Skeletal muscle tissue (tissue), 4 donors: ENCODE results near the gene RNASEH2B. TPM values are rescaled to one million over a fixed set of nuclear protein-coding genes. Genes with fewer than 3 reads are reported as not detected.

Source experiments
- H3K27ac ChIP-seq: one replicate; pipeline ENCODE4 v1.7.0; 2013; ENCODE audit warnings: mild to moderate bottlenecking, low read depth, low read length, inconsistent platforms
- H3K27me3 ChIP-seq, 3 donors: one replicate each; pipeline ENCODE4 v1.7.0; 2013; ENCODE audit warnings: low read length in 3 of 3; ENCODE audit not compliant: control insufficient read depth in 3 of 3, insufficient read depth in 3 of 3
- H3K36me3 ChIP-seq, 3 donors: one replicate each; pipeline ENCODE4 v1.7.0; 2013; ENCODE audit warnings: low read length in 3 of 3; ENCODE audit not compliant: control insufficient read depth in 3 of 3, insufficient read depth in 3 of 3
- H3K4me1 ChIP-seq, 3 donors: one replicate each; pipeline ENCODE4 v1.7.0; 2013; ENCODE audit warnings: low read length in 3 of 3, mild to moderate bottlenecking in 3 of 3; ENCODE audit not compliant: control insufficient read depth in 3 of 3, insufficient read depth in 3 of 3
- H3K4me3 ChIP-seq, 3 donors: one replicate each; pipeline ENCODE4 v1.7.0; 2013; ENCODE audit warnings: low read length in 3 of 3
- H3K9ac ChIP-seq, 3 donors: one replicate each; pipeline ENCODE4 v1.7.0; 2013; ENCODE audit warnings: low read length in 3 of 3, mild to moderate bottlenecking in 3 of 3, moderate library complexity in 2 of 3, low read depth in 1 of 3
- H3K9me3 ChIP-seq, 3 donors: one replicate each; pipeline ENCODE4 v1.7.0; 2013; ENCODE audit warnings: low read length in 3 of 3; ENCODE audit not compliant: control insufficient read depth in 3 of 3
- total RNA-seq: library from RNA; depleted of rRNA; stranded (reverse); fragments of >200 nt; gene quantifications from one replicate; pipeline ENCODE4 v1.2.3, GENCODE V29; 2014
- donor health status: Osteomylitis.

The RNASEH2B gene
- total RNA-seq, 1 donor from 2014 or later = 162 TPM

DNA sequence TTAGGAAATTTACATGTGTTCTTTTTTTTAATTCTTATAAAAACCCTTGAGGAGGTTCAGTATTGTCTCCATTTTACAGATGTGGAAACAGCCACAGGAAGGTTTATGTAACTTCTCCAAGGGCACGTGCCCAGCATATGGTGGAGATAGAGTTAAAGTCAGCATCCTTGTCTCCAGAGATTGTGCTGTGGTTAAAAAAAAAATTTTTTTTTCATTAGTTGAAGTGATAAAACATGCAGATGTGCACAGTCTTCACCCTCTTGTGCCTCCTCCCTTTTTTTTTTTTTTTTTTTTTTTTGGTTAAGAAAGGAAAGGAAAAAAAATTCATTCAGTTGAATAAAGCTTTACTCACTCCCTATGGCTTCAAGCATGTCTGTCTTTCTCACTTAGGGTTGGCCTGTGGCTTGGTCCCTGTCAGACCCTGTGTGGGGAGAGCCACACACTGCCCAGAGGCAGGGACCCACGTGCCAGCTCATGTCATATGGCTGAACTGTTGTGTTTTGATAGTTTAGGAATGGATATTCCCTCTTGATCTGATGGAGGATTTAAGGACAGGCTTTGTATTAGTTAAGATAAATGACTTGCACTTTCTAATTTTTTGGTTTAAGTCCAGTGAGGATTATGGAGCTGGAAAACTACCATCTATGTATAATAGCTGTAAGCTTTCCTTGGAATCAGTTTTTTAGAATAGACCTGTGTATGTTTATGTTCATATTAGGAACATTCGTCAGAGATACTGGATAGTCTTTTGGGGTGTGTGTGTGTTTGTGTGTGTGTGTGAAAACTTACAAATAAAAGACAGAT lies 19.3 kb downstream of the RNASEH2B start:
- Histone ChIP-seq H3K27ac (no peak overlapping the region), H3K27me3 (no peaks in the 10 kb centered on the region), H3K4me1 (peaks cover 0 to 2% (median 0%) of the 10 kb centered on the region in 3 donors), H3K9me3 (peaks cover 0 to 4% (median 0%) of the 10 kb centered on the region in 3 donors), H3K9ac (no peak overlapping the region), H3K4me3 (no peak overlapping the region), H3K36me3 (peaks cover 0 to 3% (median 3%) of the 10 kb centered on the region in 3 donors)

DNA sequence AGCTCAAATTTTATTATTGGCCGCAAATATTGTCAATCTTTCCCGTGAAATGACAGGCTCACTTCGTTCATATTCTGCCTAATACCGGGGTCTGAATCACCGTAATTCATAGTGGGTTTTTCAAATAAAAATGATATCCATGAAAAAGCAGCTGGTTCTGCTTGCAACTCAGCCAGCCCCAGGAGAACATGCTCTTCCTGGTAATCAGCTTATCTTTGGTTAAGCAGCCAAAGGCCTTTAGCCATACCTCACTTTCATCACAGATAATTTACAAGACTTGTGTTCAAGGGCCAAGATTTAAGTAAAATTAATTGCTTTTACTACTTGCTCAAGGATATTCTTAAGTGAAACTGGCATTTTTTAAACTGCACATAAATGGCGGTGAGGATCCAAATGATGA lies 22.5 kb downstream of the RNASEH2B start:
- H3K9ac ChIP-seq = no peak overlapping the region
- peaks cover 0 to 2% (median 0%) of the 10 kb centered on the region in 3 donors for H3K4me1 ChIP-seq
- H3K36me3 ChIP-seq = peaks cover 3 to 7% (median 5%) of the 10 kb centered on the region in 3 donors
- no peaks in the 10 kb centered on the region for H3K27me3 ChIP-seq
- H3K27ac ChIP-seq = no peak overlapping the region
- no peak overlapping the region for H3K4me3 ChIP-seq
- no peaks in the 10 kb centered on the region for H3K9me3 ChIP-seq

DNA sequence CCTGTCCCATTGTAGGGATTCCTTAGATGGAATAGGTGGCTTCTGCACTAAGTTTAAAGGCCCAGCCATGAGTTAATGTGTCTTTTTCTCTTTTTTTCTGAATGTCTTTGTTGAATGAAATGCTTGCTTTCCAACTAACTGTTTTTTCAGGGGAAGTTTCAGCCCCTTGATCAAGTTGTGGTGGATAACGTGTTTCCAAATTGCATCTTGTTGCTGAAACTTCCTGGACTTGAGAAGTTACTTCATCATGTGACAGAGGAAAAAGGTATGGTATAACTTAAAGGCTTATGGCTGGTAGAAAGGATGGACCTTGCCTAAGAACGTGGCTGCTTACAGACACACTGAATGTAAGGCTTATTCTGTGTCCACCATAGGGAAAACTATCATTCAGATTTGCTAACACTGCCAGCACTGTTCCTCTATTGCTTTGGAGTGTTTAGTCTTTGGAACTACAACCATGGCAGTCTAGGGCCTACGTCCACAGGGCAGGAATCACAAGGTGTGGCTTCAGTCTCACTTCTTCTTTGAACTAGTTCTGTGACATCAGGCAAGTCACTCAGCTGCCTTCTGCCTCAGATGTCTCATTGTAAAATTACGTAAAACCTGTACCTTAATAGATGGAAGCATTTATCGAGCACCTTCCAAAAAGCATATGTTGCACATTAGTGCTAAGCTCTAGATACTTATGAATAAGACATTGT lies 25.3 kb downstream of the RNASEH2B start:
- H3K9ac ChIP-seq = no peak overlapping the region
- H3K36me3 ChIP-seq = peaks cover 3 to 12% (median 7%) of the 10 kb centered on the region in 3 donors
- H3K27me3 ChIP-seq = no peaks in the 10 kb centered on the region
- no peak overlapping the region for H3K27ac ChIP-seq
- H3K9me3 ChIP-seq = no peaks in the 10 kb centered on the region
- H3K4me3 ChIP-seq = no peak overlapping the region
- H3K4me1 ChIP-seq = no peaks in the 10 kb centered on the region

GRCh38 chr13:50936679-50937078 lies 27.1 kb downstream of the RNASEH2B start:
- H3K9me3 ChIP-seq = no peaks in the 10 kb centered on the region
- H3K4me1 ChIP-seq = no peaks in the 10 kb centered on the region
- H3K27ac ChIP-seq = no peak overlapping the region
- peaks cover 3 to 12% (median 4%) of the 10 kb centered on the region in 3 donors for H3K36me3 ChIP-seq
- no peak overlapping the region for H3K4me3 ChIP-seq
- H3K27me3 ChIP-seq = no peaks in the 10 kb centered on the region
- no peak overlapping the region for H3K9ac ChIP-seq

DNA sequence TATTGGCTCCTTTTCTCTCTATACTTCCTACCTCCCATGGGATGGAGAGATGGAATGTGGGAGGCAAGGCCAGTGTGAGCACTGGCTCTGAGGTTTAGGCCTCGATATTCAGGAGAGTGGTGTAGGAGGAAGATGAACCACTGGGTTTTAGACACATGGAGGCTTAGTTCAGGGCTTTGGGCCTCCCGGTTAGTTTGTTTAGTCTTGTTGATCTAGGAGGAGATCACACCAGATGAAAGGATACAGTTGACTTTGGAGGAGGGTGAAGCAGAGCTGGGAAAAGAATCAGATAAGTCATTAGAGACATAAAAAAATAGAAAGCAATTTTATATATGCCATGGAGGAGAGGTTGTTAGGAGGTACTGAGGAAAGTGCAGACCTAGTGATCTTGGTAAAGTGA lies 30.9 kb downstream of the RNASEH2B start:
- Histone ChIP-seq H3K4me1 (no peaks in the 10 kb centered on the region), H3K9ac (no peak overlapping the region), H3K36me3 (peaks cover 3 to 15% (median 4%) of the 10 kb centered on the region in 3 donors), H3K27ac (no peak overlapping the region), H3K4me3 (no peak overlapping the region), H3K9me3 (no peaks in the 10 kb centered on the region), H3K27me3 (no peaks in the 10 kb centered on the region)

DNA sequence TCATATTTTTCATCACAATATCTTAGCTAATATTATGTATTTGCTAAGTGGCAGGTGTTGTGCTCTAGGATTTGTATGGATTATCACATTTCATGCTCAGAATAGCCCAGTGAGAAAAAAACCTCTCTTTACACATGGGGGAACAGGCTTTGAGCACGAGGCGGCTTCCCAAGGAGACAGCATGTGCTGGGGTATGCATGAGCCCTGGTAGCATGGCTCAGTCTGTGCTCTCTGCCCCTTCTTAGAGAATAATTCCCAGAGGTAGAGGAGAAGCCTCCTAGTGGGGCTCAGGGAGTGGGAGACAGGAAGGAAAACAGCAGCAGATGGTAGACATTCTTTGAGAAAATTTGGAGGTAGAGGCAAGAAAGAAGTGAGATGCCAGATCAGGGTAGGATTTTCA lies 31.6 kb downstream of the RNASEH2B start:
- Histone ChIP-seq H3K9ac (no peak overlapping the region), H3K4me3 (no peak overlapping the region), H3K4me1 (no peaks in the 10 kb centered on the region), H3K27ac (no peak overlapping the region), H3K27me3 (no peaks in the 10 kb centered on the region), H3K36me3 (peaks cover 0 to 15% (median 4%) of the 10 kb centered on the region in 3 donors), H3K9me3 (no peaks in the 10 kb centered on the region)

- Histone ChIP-seq H3K9ac (no peak overlapping the region), H3K9me3 (no peaks in the 10 kb centered on the region), H3K27me3 (no peaks in the 10 kb centered on the region), H3K27ac (no peak overlapping the region), H3K4me3 (no peak overlapping the region), H3K4me1 (no peaks in the 10 kb centered on the region), H3K36me3 (peaks cover 0 to 13% (median 4%) of the 10 kb centered on the region in 3 donors)
Measured at GRCh38 chr13:50942630-50943311, 33.2 kb downstream of the RNASEH2B start.

- no peak overlapping the region for H3K4me3 ChIP-seq
- H3K27ac ChIP-seq = no peak overlapping the region
- no peaks in the 10 kb centered on the region for H3K4me1 ChIP-seq
- H3K36me3 ChIP-seq = peaks cover 0 to 8% (median 4%) of the 10 kb centered on the region in 3 donors
- no peaks in the 10 kb centered on the region for H3K9me3 ChIP-seq
- H3K9ac ChIP-seq = no peak overlapping the region
- H3K27me3 ChIP-seq = no peaks in the 10 kb centered on the region
Measured at GRCh38 chr13:50945669-50946068, 36.1 kb downstream of the RNASEH2B start.

DNA sequence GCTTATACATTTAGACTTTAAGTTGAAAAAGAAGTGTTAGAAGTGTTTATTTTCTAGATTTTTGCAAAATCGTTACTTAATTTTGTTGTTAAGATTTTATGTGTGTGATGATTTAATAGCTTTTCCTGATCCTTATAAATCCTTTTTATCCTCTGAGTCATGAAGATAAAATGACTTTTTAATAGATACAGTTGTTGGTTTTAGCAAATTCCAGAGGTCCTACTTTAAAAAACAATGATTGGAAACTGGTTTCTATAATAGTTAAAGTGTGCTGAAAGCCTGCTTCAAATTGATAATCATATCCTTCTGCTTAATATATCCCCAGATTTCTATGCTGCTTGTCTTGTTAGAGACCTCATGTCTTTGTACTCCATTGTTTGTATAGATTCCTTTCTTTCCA lies 39.0 kb downstream of the RNASEH2B start:
- Histone ChIP-seq H3K4me1 (peaks cover 0 to 3% (median 0%) of the 10 kb centered on the region in 3 donors), H3K4me3 (no peak overlapping the region), H3K36me3 (peaks cover 0 to 6% (median 4%) of the 10 kb centered on the region in 3 donors)

More for the DNA sequence above, 39.0 kb downstream of the RNASEH2B start:
- no peaks in the 10 kb centered on the region for H3K9me3 ChIP-seq
- H3K9ac ChIP-seq = no peak overlapping the region
- H3K27ac ChIP-seq = no peak overlapping the region
- no peaks in the 10 kb centered on the region for H3K27me3 ChIP-seq
